ENCODE measurements around the gene MYBPC3. TPM values are rescaled to one million over a fixed set of nuclear protein-coding genes. Genes with fewer than 3 reads are reported as not detected.
"Not testable (repeated sequence)": the region's sequence is repeated elsewhere in the genome, so short reads cannot be mapped to it uniquely, and the experiment has no call there.

Gene MYBPC3
- total RNA-seq, 1 donor from 2014 or later, result not detected

DNA sequence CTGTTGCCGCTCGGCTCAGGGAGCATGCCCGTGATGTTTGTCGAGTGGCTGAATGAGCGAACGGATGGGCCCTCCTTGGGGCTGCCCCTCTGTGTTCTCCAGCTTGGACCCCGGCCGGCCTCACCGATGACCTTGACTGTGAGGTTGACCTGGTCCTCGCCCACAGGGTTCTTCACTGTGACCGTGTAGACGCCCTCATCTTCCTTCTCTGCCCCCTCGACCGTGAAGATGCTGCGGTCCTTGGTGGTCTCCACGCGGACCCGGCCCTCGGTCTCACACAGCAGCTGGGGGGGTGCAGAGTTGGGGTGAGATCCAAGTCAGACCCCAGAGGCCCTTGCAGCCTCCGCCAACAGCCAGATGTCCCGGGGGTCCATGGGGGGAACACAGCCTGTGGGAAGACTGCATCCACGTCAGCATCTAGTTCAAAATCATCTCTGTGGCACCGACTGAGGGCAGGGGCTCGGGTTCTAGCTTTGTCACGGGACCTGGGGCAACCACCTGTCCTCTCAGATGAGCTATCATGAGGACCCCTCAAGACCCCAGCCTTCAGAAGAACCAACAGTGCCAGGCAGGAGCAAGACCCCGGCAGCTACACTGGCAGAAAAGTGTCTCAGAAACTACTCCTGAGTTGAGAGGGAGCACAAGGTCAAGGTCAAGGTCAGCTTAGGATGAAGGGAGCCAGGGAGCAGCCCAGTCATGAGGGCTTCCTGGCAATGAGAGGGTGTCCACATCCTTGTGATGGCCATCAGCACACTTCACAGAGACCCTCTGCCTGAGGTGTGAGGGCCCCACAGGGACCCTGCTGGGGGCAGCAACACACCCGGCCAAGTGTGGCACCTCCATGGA is 13.9 kb downstream of the MYBPC3 start:
- no peak for DNase-seq (ENCODE audit: low read depth)

DNA sequence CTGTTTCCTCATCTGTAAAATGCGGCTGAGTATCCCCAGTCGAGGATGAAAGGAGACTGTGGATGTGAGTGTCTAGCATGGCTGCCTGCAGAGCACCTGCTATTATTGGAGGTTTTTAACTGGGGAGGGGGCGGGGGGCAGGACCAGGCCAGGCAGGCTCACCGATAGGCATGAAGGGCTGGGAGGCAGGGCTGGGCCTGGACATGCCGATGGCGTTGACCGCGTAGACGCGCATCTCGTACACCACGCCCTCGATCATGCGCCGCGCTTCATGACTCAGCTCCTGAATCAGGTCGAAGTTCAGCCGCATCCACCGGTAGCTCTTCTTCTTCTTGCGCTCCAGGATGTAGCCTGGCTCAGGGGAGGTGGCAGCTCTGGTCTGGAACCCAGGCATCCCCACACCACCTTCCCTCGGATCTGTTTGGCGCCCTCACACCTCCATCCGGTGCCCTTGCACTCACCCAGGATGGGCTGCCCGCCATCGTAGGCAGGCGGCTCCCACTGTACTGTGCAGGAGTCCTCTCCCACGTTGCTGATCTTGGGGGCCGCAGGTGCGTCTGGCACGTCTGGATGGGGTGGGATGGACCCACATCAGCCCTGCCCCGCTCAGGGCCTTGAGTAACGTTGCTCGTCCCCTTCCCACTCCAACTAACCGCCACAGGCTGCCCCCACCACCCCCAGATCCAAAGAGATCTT is 15.1 kb downstream of the MYBPC3 start:
- DNase-seq (ENCODE audit: low read depth), result no peak

DNA sequence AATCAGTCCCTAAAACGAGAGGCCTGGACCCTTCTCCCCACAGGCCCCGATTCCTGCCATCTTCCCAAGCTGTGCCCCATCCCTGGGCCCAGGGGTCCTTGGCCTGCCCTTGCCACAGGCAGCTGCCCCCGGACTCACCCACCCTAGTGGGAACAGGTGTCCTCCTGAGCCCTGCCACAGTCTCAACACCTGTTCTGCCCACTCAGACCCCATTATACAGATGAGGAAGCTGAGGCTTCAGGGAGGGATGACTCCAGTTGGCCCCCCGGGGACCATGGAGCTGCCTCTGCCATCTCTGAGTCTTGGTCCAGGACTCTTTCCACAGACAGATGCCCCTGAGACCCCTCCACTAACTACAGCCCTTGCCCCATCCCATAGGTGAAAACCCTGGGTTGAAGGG is 15.9 kb downstream of the MYBPC3 start:
- DNase-seq (ENCODE audit: low read depth), result no peak

DNA sequence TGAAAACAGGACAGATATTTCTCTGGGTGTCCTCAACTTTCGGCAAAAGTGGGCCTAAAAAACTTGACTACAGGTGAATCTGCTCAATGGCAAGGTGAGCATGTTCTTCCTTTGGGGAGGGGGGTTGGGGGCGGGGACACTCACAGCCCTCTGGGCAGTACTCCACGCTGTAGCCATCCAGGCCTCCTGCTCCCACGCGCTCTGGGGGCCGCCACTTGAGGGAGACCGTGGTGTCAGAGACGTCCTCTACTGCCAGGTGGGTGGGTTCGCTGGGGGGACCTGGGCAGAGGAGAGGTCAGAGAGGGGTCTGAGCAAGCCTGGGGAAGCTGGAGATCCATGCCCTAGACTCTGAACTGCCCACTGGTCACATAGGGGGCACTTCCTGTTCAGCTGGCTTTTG is 16.8 kb downstream of the MYBPC3 start:
- no peak for DNase-seq (ENCODE audit: low read depth)

DNA sequence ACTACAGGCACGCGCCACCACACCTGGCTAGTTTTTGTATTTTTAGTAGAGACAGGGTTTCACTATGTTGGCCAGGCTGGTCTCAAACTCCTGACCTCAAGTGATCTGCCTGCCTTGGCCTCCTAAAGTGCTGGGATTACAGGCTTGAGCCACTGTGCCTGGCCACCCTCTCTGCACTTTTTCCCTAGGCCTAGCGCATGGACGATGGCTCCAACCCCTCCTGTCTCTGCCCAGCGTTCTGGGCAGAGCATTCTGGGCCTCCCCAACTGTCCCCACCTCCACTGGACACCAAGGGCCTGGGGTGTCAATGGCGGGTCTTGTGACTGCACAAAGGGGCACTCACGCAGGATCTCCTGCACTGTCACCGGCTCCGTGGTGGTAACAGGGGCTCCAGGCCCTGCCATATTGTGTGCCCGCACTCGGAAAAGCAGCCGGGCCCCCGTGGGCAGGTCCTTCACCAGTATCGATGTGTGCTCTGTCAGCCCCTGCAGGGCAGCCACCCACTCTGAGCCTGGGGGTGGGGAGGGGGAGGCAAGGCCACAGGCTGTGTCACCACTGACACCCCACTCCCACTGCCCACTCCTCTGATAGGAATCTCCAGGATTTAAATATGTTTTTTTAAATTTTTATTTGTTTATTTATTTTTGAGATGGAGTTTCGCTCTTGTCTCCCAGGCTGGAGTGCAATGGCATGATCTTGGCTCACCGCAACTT is 17.6 kb downstream of the MYBPC3 start:
- DNase-seq (ENCODE audit: low read depth), result not testable (repeated sequence)

DNA sequence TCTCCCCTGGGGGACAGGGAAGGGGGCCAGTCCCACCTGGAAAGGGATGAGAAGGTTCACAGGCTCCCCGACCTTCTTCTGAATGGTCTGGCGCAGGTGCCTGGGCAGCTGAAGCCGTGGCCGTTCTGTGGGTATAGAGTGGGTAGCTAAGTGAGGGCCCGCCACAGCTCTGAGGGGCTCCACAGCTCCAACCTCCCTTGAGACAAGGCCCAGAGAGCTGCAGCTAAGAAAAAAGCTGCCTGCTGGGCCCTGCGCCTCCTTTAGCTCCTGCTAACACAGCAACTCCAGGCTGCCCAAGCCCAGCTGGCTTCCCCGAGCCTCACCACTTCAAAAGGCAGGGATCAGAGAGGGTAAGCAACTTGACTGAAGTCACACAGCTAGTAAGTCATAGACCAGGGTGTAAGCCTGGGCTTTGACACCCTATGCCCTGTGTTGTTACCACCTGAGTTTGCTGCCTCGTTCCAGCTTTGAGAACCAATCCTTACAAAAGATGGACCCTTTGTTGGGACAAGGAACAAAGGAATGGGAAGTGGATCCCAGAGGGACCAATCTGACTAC is 18.5 kb downstream of the MYBPC3 start:
- DNase-seq (ENCODE audit: low read depth), result no peak

DNA sequence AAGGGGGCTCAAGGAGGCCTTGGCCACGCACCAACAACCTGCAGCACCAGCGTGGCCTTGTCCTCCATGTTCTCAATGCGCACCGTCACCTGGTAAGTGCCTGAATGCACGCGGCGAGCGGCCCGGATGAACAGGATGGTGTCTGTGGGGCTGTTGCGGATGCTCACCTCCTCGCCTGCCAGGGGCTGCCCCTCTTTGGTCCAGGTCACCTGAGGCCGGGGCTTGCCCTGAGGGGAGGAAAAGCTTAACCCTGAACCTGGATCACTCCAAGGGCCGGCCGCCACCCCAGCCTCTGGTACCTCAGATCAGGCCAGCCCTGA is 19.0 kb downstream of the MYBPC3 start:
- no peak for DNase-seq (ENCODE audit: low read depth)

DNA sequence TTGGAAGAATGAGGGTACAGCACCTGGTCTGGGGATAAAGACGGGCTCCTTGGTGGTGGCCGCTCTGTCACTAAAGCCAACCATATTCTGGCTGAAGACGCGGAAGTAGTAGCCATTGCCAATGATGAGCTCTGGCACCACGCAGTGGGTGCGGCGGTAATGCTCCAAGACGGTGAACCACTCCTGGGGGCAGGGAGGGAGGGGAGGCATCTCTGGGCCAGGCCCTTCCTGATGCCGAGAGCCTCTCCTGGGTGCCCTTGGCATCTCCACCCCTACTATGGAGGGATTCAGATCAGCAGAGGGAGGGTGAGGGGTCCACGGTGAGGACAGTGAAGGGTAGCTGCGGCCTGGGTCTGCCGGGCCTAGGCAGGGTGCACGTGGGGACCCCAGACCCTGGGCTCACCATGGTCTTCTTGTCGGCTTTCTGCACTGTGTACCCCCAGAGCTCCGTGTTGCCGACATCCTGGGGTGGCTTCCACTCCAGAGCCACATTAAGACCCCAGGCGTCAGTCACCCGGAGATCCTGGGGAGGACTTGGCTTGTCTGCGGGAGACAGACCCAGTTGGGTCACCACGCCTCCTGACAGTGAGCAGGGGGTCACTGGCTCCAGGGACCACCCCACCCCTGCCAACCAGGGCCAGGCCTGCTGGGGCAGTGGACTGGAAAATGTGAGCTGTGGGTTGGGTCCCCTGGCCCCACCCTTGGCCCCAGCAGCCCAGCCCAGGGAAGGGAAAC is 19.5 kb downstream of the MYBPC3 start:
- no peak for DNase-seq (ENCODE audit: low read depth)

DNA sequence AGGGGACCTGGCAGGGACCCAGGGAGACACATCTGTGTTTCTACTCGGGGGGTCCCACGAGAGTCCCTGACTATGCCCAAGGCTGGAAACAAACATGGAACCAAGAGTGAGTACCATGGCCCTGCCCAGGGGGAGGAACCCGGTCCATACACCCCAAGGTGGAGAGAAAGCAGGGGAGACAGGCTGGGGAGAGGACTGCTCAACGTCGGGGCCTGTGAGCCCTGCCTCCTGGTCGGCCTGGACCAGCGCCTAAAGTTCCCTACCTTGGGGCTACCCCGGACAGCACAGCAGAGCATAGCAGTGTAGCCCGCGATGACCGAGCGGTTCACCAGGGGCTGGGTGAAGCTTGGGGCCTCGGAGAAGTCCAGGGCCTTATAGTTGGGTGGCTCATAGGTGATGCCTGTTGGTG is 20.2 kb downstream of the MYBPC3 start:
- no peak for DNase-seq (ENCODE audit: low read depth)

DNA sequence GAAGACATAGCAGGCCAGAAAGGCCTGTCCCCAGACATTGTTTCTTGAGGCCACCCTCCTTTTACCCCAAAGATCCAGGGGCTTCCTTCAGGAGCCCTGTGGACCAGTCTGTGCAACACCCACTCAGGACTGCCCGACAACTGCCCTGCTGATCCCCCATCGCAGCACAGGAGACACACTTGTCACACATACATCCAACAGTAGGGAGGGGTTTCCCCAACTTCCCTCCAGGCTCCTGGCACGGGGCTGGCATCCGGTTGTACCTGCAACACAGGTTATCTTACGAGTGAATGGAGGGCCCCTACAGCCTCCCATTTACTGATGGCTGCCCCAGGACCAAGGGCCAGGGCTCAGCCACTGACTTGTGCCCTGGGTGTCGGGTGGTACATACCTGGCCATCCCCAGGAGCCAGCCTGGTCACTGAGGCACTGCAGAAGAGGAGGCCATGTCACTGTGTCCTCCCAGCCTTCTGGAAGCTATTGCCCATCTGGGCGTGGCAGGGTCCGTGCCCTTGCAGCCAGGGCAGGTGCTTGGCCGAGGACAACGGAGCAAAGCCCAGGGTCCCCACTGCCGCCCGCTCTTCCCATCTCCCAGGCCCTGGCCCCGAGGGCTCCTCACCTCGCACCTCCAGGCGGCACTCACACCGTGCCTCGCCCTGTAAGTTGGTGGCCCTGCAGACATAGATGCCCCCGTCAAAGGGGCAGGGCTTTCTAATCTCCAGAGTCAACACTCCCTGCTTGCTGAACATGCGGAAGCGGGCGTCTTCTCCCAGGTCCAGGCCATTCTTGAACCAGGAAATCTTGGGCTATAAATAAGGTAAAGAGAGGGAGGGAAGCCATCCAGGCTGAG is 20.8 kb downstream of the MYBPC3 start:
- no peak for DNase-seq (ENCODE audit: low read depth)

DNA sequence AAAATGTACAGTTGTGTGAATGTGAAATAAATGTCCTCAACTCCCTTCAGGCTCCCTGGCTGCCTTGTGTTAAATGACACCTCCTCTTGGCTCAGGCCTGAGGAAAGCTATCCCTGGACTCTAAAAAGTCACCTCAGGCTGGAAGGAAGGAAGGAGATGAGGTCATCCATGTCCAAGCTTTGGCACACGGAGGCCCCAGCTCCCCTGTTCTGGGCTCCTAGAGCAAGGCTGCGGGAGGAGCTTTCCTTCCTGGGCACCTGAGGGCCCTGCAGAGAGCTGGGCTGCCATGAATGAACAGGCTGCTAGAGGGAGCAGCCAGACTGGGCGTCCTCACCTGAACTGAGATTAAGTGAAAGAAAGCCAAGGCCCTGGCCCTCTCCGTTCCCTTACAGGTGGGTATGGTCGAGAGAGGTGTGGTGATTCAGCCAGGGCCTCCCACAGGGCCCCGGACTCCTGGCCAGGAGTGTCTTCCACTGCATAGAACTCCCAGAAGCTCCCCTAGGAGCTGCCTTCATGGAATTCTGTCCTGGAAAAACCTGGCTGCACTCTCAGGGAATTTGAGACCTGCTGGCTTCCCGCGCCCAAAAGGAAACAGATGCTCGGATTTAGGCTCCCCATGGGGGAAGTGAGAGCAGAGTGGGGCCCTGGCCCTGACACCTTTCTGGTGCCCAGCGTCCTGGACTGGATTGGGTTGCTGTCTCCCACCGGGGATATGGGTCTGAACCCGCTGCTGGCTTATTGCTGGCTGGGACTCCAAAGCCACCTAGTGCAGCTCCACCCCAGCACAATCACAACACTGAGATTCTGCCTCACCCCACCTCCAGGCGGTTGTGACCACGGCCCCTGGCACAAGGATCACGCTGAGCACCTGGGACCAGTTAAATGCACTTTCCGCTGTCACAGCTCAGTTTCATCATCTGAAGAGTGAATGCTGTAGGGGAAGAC is 22.2 kb downstream of the MYBPC3 start:
- no peak for DNase-seq (ENCODE audit: low read depth)

DNA sequence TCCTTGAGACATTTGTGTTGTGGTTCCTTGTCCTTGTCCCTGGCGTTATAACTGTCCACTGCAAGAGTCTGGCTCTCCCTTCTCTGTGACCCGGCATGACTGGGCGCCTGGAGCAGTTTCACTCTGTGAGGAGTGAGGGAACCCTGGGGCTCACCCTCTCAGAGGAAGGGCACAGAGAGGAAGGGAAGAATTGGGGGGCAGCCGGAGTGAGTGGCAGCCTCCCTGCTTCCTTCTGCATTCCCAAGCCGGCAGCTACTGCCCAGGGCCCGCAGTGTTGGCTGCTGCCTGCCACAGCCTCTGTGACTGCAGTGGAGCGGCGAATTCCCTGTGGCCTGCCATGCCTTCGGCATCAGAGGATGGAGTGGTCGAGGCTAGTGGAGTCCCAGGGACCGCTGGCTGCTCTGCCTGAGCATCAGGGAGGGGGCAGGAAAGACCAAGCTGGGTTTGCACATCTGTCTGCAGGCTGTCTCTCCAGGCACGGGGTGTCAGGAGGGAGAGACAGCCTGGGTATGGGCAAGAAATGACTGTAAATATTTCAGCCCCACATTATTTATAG is 23.0 kb downstream of the MYBPC3 start:
- no peak for DNase-seq (ENCODE audit: low read depth)

DNA sequence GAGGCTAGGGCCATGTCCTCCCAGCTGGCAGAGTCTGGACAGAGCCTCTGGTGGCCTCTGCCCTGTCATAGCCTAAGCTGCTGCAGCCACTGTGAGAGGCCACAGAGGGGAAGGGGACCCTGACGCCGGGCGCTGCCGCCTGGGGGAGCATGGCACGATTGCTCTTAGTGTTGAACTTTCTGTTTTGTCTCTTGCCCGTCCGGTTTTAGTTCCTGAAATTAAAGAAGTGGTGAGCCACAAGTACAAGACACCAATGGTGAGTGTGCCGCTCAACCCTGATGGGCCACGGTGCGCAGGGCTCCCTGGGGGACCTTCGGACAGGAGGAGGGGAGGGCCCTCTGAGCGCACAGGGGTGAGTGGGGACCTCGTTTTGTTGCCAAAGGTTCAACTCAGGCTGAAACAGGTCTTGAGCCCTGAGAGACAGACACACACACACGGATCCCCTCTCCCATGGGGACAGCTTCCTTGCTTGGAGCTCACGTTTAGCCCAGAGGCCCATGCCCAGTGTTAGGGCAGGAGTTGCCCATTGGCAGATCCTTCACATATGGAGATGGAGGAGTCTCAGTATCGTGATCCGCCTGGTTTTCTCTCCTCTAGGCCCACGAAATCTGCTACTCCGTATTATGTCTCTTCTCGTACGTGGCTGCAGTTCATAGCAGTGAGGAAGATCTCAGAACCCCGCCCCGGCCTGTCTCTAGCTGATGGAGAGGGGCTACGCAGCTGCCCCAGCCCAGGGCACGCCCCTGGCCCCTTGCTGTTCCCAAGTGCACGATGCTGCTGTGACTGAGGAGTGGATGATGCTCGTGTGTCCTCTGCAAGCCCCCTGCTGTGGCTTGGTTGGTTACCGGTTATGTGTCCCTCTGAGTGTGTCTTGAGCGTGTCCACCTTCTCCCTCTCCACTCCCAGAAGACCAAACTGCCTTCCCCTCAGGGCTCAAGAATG is 23.8 kb downstream of the MYBPC3 start:
- no peak for DNase-seq (ENCODE audit: low read depth)

DNA sequence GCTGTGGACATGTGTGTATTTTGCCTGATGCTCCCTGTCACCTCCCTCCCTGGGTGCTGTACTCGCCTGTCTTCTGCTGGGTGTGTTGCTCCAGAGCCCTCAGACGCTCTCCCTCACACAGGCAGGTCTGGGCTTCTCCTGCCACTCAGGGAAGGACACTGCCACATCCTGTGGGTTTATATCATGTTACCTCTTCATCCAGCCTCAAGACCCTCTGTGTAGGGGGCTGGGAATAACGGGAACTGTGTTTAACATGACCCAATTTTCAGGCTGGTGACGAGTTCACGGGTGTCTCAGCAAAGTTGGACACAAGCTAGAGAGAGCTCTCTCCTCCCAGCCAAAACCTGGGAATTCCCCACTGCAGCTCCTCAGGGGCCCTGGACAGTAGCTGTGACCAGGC is 24.6 kb downstream of the MYBPC3 start:
- DNase-seq (ENCODE audit: low read depth), result no peak

DNA sequence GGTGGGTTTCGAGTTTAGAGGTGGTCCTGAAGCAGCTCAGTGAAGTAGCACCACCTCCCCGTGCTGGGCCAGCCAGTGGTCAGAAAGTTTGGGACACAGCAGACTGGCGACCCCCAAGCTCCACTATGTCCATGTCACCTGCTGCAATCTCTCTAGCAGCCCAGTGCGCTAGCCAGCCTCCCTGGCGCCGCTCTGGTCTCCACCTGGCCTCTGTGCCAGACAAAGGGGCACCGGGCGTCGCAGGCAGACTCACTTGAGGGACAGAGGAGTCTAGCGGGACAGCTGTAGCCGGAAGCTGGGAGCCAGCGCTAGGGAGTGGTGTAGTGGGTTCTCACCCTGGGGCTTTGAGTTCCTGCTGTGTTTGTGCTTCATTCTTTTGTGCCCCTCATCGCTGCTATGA is 25.5 kb downstream of the MYBPC3 start:
- DNase-seq (ENCODE audit: low read depth), result no peak

DNA sequence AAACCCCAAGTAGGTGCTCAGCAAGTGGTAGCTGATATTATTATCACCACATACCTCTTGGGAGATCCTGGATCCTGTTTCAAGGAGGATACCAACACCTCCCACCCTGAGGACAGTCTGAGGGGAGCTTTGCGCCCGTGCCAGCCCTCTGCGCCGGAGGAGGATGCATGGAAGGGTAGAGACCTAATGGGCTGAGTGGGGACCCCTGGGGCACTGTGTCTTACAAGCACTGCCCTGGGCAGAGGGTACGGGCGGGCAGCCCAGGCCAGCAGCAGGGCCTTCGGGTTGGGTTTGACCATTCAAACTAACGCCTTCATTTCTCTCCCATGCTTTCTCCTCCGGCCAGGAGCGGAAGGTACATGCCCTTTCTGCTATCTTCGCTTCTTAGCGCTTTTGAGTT is 26.3 kb downstream of the MYBPC3 start:
- DNase-seq (ENCODE audit: low read depth), result no peak

DNA sequence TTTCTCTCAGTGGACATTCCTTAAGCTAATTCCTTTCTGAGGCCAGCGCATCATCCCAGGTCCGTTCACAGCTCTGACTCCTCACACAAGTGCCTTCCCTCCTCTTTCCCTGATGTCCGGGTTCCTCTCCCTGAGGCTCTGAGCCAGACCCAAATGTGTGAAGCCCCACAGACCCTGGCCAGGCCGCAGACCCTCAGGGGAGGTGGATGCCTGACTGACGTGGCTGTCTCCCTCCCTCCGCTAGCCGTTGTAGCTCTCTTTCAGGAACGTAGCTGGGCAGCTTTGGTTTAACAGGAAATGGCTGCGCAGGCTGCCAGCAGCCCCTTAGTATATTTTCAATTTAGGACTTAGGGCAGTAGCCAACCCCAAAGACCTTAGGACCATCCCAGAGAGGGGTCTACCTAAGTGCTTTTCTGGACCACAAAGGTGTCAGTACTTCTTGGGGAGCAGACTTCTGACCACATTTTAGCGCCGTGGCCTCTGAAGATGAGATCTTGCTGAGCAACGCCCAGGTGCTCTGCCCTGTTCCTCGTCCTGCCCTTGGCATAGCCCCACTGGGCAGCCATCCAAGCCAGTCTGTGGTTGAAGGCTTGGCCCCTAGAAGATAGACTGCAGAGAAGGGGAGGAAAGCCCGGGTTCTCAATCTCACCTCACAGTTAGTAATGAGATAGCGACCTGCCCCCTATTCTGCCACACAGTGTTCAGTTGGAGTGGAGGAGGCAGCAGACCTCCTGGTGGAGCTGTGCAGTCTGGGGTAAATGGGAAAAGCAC is 27.0 kb downstream of the MYBPC3 start:
- no peak for DNase-seq (ENCODE audit: low read depth)
